HepG2 (cell line): ENCODE data around the gene CBFA2T2. TPM values are rescaled to one million over a fixed set of nuclear protein-coding genes. Genes with fewer than 3 reads are reported as not detected.

ENCODE experiments used
- BRD4 ChIP-seq: sonication (generic); formaldehyde crosslinking; IDR thresholded peaks from 2 replicates; pipeline ENCODE4 v1.4.0; 2020; ENCODE audit warnings: missing genetic modification reagents
- CAMTA2 ChIP-seq: sonication (generic); formaldehyde crosslinking; IDR thresholded peaks from 2 replicates; pipeline ENCODE4 v1.4.0; 2020; ENCODE audit warnings: mild to moderate bottlenecking, missing genetic modification reagents, borderline replicate concordance
- CBFB ChIP-seq: sonication (generic); formaldehyde crosslinking; IDR thresholded peaks from 2 replicates; pipeline ENCODE4 v1.4.0; 2020; ENCODE audit warnings: missing genetic modification reagents
- HMG20A ChIP-seq: IDR thresholded peaks from 2 replicates; pipeline ENCODE4 v1.6.1; 2016; ENCODE audit warnings: borderline replicate concordance
- HNF4G ChIP-seq, 2 experiments: sonication (generic) in 1 of 2; formaldehyde crosslinking in 1 of 2; IDR thresholded peaks; 2 replicates each; pipeline versions ENCODE4 v1.4.0 to v1.6.1; 2011 to 2020; ENCODE audit warnings: borderline replicate concordance in 2 of 2, low read depth in 2 of 2, mild to moderate bottlenecking in 2 of 2, low read length in 1 of 2, missing genetic modification reagents in 1 of 2, moderate library complexity in 1 of 2
- HOXA3 ChIP-seq: sonication (generic); formaldehyde crosslinking; IDR thresholded peaks from 2 replicates; pipeline ENCODE4 v1.5.0; 2020; ENCODE audit warnings: missing genetic modification reagents
- IKZF5 ChIP-seq: IDR thresholded peaks from 2 replicates; pipeline ENCODE4 v1.6.1; 2018; ENCODE audit warnings: missing genetic modification reagents, mild to moderate bottlenecking, missing compliant biosample characterization
- KDM4B ChIP-seq: sonication (generic); formaldehyde crosslinking; IDR thresholded peaks from 2 replicates; pipeline ENCODE4 v1.4.0; 2020; ENCODE audit warnings: missing genetic modification reagents
- NRL ChIP-seq: sonication (generic); formaldehyde crosslinking; IDR thresholded peaks from 2 replicates; pipeline ENCODE4 v1.5.0; 2020; ENCODE audit warnings: missing genetic modification reagents, mild to moderate bottlenecking, moderate library complexity, borderline replicate concordance
- SKI ChIP-seq: fragments of 450-650 bp; IDR thresholded peaks from one replicate; pipeline ENCODE4 v1.6.1; 2018; ENCODE audit warnings: mild to moderate bottlenecking; ENCODE audit not compliant: partially characterized antibody
- SUZ12 ChIP-seq: fragments of 150-350 bp; IDR thresholded peaks from 2 replicates; pipeline ENCODE4 v1.6.1; 2014; ENCODE audit warnings: low read depth, low read length
- SYNCRIP ChIP-seq: fragments of 200-400 bp; formaldehyde crosslinking; IDR thresholded peaks from 2 replicates; pipeline ENCODE4 v1.6.1; 2018; ENCODE audit warnings: mild to moderate bottlenecking, low read depth, low read length; ENCODE audit not compliant: insufficient read depth
- YEATS4 ChIP-seq: sonication (generic); formaldehyde crosslinking; IDR thresholded peaks from 2 replicates; pipeline ENCODE4 v1.4.0; 2020; ENCODE audit warnings: missing genetic modification reagents, borderline replicate concordance
- ZBTB20 ChIP-seq: sonication (generic); formaldehyde crosslinking; IDR thresholded peaks from 2 replicates; pipeline ENCODE4 v1.8.1; 2023; ENCODE audit warnings: missing genetic modification reagents, low read depth, mild to moderate bottlenecking, borderline replicate concordance
- ZC3H4 ChIP-seq: sonication (generic); formaldehyde crosslinking; IDR thresholded peaks from 2 replicates; pipeline ENCODE4 v1.4.0; 2020; ENCODE audit warnings: missing genetic modification reagents, borderline replicate concordance
- ZKSCAN1 ChIP-seq: fragments of 150-350 bp; IDR thresholded peaks from 2 replicates; pipeline ENCODE4 v1.6.1; 2014; ENCODE audit warnings: low read length
- ZNF138 ChIP-seq: sonication (generic); formaldehyde crosslinking; IDR thresholded peaks from 2 replicates; pipeline ENCODE4 v1.5.0; 2020; ENCODE audit warnings: mild to moderate bottlenecking, low read depth, missing genetic modification reagents
- ZNF180 ChIP-seq: sonication (generic); formaldehyde crosslinking; IDR thresholded peaks from 2 replicates; pipeline ENCODE4 v1.4.0; 2020; ENCODE audit warnings: low read depth, missing genetic modification reagents, borderline replicate concordance
- ZNF230 ChIP-seq: sonication (generic); formaldehyde crosslinking; IDR thresholded peaks from 2 replicates; pipeline ENCODE4 v1.4.0; 2020; ENCODE audit warnings: mild to moderate bottlenecking, missing genetic modification reagents
- ZNF251 ChIP-seq: sonication (generic); formaldehyde crosslinking; IDR thresholded peaks from 2 replicates; pipeline ENCODE4 v1.9.0; 2021; ENCODE audit warnings: mild to moderate bottlenecking, missing genetic modification reagents
- ZNF543 ChIP-seq: sonication (generic); formaldehyde crosslinking; IDR thresholded peaks from 2 replicates; pipeline ENCODE4 v1.4.0; 2020; ENCODE audit warnings: mild to moderate bottlenecking, missing genetic modification reagents
- ZNF556 ChIP-seq: sonication (generic); formaldehyde crosslinking; IDR thresholded peaks from 2 replicates; pipeline ENCODE4 v1.4.0; 2020; ENCODE audit warnings: mild to moderate bottlenecking, missing genetic modification reagents, borderline replicate concordance
- ZNF782 ChIP-seq: sonication (generic); formaldehyde crosslinking; IDR thresholded peaks from 2 replicates; pipeline ENCODE4 v1.4.0; 2020; ENCODE audit warnings: missing genetic modification reagents, mild to moderate bottlenecking, borderline replicate concordance
- ZNF784 ChIP-seq: sonication (generic); formaldehyde crosslinking; IDR thresholded peaks from 2 replicates; pipeline ENCODE4 v1.5.1; 2020; ENCODE audit warnings: missing genetic modification reagents, mild to moderate bottlenecking, borderline replicate concordance
- ZNF788 ChIP-seq: sonication (generic); formaldehyde crosslinking; IDR thresholded peaks from 2 replicates; pipeline ENCODE4 v1.5.0; 2020; ENCODE audit warnings: mild to moderate bottlenecking, missing genetic modification reagents, borderline replicate concordance
- ZNF883 ChIP-seq: sonication (generic); formaldehyde crosslinking; IDR thresholded peaks from 2 replicates; pipeline ENCODE4 v1.5.1; 2020; ENCODE audit warnings: mild to moderate bottlenecking, missing genetic modification reagents; ENCODE audit errors: not compliant biosample characterization
- polyA plus RNA-seq, 8 experiments: library from polyadenylated mRNA; depleted of rRNA in 3 of 8; stranded (reverse) in 7 of 8; unstranded in 1 of 8; fragments of >200 nt; fragmentation: Illumina TruSeq in 4 of 8; extraction: Trizol in 4 of 8; gene quantifications; 2 replicates each; pipeline versions ENCODE4 v1.2.1 to v1.2.3, GENCODE V29; 2011 to 2016; ENCODE audit warnings: low read depth in 4 of 8, missing spikeins in 1 of 8, mixed read lengths in 1 of 8; ENCODE audit not compliant: insufficient read depth in 1 of 8
- total RNA-seq, 5 experiments: library from RNA; depleted of rRNA; stranded (reverse); fragments of >200 nt; fragmentation: Illumina TruSeq; extraction: Trizol; gene quantifications; 2 replicates each; pipeline ENCODE4 v1.2.3, GENCODE V29; 2016; ENCODE audit warnings: low read depth in 1 of 5
- TF ChIP-seq, protein P1 (sequence below): sonication (generic); formaldehyde crosslinking; conservative IDR thresholded peaks from 2 replicates; pipeline ENCODE4 v1.8.1; 2023; ENCODE audit warnings: missing genetic modification reagents

CBFA2T2 gene
- total and polyA plus RNA-seq, 2 of the 13 experiments (the other 11 are each of a cell fraction or from before 2014, with no cell fraction given): 6.3 to 21.2 TPM

DNA sequence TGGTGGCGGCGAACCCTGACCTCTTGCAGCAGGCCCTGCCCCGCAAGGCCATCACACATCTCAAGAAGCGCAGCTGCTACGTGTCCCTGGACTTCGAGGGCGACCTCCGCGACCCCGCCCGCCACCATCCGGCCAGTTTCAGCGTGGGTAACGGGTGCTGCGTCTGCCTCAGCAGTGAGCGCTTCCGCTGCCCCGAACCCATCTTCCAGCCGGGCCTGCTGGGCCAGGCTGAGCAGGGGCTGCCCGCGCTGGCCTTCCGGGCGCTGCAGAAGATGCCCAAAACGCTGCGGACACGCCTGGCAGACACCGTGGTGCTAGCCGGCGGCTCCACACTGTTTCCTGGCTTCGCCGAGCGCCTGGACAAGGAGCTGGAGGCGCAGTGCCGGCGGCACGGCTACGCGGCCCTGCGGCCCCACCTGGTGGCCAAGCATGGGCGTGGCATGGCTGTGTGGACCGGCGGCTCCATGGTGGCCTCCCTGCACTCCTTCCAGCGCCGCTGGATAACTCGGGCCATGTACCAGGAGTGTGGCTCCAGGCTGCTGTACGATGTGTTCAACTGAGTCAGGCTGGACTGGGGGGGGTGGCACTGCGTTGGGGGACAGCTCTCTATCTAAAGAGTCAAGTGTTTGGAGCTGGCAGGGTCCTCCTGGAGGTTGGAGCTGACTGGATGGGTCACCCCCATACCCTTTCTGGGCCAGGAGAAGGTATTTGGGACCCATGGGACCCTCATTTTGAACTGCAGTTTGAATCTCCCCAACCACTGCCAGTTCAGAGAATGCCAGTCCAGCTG lies 178.0 kb downstream of the CBFA2T2 start (continued):
- TF ChIP-seq ZNF784 (CRISPR knock-in tag) (peak; percentile 70; the same call in 1 of the 2 replicates), HMG20A (CRISPR knock-in tag) (no peak), ZKSCAN1 (0 out of 2 replicates have a peak, but pooled peaks have one; percentile 17), ZNF138 (CRISPR knock-in tag) (0 out of 2 replicates have a peak, but pooled peaks have one; percentile 59), YEATS4 (CRISPR knock-in tag) (no peak), SUZ12 (no peak), KDM4B (no peak), ZNF556 (CRISPR knock-in tag) (0 out of 2 replicates have a peak, but pooled peaks have one; percentile 46), HOXA3 (CRISPR knock-in tag) (peak; percentile 95), ZBTB20 (CRISPR knock-in tag) (no peak), CAMTA2 (CRISPR knock-in tag) (0 out of 2 replicates have a peak, but pooled peaks have one; percentile 43), ZNF782 (CRISPR knock-in tag) (0 out of 2 replicates have a peak, but pooled peaks have one; percentile 33), SYNCRIP (no peak), ZNF543 (CRISPR knock-in tag) (no peak), ZNF883 (peak; percentile 76), BRD4 (CRISPR knock-in tag) (no peak), CBFB (CRISPR knock-in tag) (no peak), ZC3H4 (CRISPR knock-in tag) (0 out of 2 replicates have a peak, but pooled peaks have one; percentile 3), HNF4G (IDR thresholded peaks at IDR 0.05; ENCODE audit: borderline replicate concordance, low read depth, low read length) (no peak), HNF4G (CRISPR knock-in tag; IDR thresholded peaks at IDR 0.05; ENCODE audit: borderline replicate concordance, low read depth) (0 out of 2 replicates have a peak, but pooled peaks have one; percentile 39), SKI (peak; percentile 36), IKZF5 (CRISPR knock-in tag) (no peak), ZNF230 (CRISPR knock-in tag) (no peak), ZNF788 (CRISPR knock-in tag) (peak; percentile 48; the same call in 1 of the 2 replicates), NRL (peak; percentile 64; the same call in 1 of the 2 replicates), ZNF251 (no peak), ZNF180 (CRISPR knock-in tag) (no peak)
- TF ChIP-seq, protein P1, sequence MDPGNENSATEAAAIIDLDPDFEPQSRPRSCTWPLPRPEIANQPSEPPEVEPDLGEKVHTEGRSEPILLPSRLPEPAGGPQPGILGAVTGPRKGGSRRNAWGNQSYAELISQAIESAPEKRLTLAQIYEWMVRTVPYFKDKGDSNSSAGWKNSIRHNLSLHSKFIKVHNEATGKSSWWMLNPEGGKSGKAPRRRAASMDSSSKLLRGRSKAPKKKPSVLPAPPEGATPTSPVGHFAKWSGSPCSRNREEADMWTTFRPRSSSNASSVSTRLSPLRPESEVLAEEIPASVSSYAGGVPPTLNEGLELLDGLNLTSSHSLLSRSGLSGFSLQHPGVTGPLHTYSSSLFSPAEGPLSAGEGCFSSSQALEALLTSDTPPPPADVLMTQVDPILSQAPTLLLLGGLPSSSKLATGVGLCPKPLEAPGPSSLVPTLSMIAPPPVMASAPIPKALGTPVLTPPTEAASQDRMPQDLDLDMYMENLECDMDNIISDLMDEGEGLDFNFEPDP (CRISPR knock-in tag): no peak
